HL-60/S4 treated with phorbol 12-myristate 13-acetate at 8.2 ng/mL for 4 days and 3 days (cell line): ENCODE data around the gene AIM2.
"Not testable (repeated sequence)": the region's sequence is repeated elsewhere in the genome, so short reads cannot be mapped to it uniquely, and the experiment has no call there.

Experiments
- in situ Hi-C: fragments of 300-500 bp; cut with MboI; formaldehyde crosslinking; loops from 2 replicates; pipeline ENCODE4 v1.15.0; 2022; ENCODE audit warnings: low sequenced_read_pairs

The AIM2 gene

DNA sequence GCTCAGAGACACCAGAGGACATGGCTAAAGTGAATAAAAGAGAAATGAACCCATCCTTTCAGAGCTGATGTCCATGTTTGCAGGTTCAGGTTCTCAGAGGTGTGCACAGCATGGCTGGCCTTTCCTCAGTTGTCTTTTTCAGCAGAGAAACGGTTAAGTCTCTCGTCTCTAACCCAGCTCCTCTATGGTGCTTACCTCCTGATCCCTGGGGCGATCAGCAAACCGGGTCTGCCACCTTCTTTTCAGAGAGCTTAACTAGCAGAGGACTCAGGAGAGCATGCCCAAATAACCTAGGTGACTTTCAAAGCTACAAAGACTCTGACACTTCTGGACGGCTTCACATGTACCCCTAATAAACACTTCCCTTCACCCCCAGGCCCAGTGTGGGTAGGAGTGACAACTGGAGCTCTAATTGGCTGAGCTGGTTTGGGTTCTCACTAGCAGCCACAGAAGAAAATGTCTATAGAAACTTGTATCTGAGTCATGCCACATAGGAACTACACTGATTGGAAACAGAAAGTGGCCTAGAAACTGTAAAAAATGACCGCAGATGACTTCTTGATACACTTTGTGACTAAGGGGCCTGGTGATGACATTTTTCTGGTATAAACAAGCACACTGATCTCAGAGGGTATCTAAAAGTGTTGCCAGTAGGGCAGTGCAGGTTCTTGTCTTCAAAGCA lies at the start of gene AIM2:
AIM2 (minus strand) TSS at position 329 of the 682 bp plus-strand sequence. CDS start 3,267 bp downstream, outside the sequence.
- in situ Hi-C loops: no loop called here

GRCh38 chr1:159123587-159123986 lies 47.0 kb upstream of the AIM2 start:
- in situ Hi-C loops: no loop called here

DNA sequence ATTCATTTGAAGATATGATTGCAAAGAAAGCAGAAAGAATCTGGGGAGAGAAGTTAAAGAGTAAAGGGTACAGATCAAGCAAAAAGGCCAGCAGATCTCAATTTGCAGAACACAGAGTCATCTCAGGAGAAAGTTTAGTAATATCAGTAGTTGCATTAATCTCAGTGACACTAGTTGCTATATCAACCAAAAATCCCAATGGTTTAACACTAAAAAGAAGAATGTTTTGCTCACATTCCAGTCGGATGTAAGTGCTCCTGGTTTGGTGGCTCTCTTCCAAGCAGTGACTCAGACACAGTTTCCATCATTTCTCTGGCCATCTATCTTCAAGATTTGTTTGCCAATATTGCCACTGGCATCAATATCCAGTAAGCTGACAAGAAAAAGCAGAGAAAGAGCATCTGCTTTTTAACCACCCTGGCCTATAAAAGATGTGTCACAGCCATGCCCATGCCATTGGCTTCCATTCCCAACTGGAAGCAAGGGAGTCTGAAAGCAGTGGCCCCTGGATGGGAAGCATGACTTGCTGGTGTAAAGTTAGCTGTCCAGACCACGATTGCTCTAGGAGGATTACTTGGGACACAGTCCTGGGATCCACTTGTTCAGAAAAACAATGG lies 45.5 kb upstream of the AIM2 start:
- in situ Hi-C loops: no loop called here

DNA sequence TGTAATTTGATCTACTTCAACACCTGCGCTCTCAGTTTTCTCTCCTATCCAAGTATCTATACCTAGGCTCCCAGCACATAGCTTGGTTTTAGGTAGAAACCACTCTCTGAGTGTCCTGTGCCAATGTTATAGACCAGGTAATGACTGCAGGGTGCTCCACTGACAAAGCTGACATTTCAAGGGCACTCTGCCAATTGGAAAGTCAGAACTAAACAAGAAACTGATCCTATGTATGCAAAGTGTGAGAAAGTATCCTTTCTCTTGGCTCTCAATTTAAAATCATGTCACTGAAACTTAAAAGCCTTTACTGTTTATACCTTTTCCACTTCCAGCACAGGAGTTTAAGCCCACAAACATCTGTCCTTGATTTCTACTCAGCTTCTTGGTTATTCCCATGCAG lies 45.0 kb upstream of the AIM2 start:
- in situ Hi-C loops: no loop called here

DNA sequence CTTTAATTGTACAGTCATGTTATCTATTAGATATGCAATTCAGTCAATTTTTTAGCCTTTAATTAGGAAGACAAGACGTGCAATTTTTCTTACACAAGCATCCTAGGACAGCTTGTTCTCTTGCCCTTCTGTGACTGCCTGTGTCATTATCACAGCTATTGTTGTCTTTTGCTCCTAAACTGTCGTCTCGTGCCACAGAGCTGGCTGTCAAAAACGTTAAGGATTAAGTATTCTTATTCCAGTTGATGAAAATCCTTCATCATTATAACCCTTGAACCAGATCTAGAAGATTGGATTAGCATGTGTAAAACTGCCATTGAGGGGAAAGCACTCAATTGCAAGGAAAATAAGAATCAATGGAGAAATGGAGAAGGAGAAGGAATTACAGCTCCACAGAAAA lies 43.8 kb upstream of the AIM2 start:
- in situ Hi-C loops: no loop called here

- in situ Hi-C loops: no loop called here
Observed at GRCh38 chr1:159113596-159114433, 37.2 kb upstream of the AIM2 start.

- in situ Hi-C loops: not testable (repeated sequence)
Observed at GRCh38 chr1:159103021-159103420, 26.5 kb upstream of the AIM2 start.

- in situ Hi-C loops: no loop called here
Observed at GRCh38 chr1:159100589-159100988, 24.0 kb upstream of the AIM2 start.

DNA sequence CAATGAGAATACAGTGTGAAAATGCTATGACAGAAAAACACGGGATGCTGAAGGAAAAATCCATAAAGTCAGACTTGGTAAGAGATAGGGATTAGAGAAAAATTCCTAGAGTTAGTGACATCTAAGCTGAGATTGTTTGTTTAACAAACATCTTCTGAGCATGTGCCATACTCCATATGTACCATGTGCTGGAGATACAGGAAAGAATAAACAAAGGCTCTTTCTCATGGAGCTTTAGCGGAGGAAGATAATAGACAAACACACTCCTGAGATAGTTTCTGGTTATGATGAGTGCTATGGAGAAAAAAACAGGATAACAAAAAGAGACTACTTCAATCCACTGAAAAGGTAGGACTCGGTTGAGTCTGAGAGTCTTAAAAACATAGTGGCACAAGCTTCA lies 22.0 kb upstream of the AIM2 start:
- in situ Hi-C loops: no loop called here

DNA sequence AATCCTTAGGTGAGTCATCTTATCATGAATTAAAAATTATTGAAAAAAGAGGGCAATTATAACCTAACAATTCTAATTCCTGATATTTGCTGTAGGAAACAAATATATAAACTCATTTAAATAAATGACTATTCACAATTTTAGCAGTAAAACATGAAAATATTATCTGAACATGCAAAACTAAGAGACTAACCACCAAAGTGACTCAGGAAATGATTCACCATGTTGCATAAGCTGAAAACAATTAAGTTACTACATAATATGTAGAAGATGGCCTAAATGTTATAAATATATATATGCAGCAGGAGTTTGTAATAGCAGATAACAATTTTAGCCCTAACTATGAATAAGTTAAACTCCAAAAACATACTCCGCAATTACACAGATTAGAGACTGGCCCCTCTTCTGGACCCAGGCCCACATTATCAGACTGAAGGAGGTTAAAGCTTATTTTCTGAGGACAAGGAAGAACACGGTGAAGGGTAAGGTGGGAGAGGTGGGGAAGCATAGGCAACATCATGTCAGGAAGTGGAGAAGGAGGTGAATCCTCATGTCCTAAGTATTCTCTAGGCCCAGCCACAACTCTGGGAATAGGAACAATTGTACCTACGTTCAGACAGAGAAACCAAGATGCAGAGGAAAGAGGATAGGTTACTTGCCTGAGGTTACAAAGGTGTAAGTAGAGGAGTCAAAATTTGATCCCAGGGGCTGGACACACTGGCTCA lies 15.6 kb upstream of the AIM2 start:
- in situ Hi-C loops: no loop called here

- in situ Hi-C loops: no loop called here
Observed at GRCh38 chr1:159091607-159092031, 15.1 kb upstream of the AIM2 start.

DNA sequence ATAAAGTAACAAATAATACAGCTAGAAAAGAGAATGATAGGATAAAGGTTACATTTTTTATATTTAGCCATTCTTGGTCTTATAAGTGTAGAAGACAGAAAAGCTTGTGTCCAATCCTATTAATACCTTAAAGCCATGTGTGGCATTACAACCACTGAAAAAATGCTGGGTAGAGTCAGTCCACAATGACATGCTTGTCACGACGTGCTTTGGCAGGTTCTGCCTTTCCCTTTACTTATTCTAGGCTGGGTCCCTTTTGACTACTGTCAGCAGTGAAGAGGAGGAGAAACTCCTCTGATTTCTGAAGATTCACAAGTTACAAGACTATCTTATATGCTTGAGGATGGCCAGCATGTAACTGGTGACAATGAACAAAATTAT lies 14.6 kb upstream of the AIM2 start:
- in situ Hi-C loops: no loop called here

DNA sequence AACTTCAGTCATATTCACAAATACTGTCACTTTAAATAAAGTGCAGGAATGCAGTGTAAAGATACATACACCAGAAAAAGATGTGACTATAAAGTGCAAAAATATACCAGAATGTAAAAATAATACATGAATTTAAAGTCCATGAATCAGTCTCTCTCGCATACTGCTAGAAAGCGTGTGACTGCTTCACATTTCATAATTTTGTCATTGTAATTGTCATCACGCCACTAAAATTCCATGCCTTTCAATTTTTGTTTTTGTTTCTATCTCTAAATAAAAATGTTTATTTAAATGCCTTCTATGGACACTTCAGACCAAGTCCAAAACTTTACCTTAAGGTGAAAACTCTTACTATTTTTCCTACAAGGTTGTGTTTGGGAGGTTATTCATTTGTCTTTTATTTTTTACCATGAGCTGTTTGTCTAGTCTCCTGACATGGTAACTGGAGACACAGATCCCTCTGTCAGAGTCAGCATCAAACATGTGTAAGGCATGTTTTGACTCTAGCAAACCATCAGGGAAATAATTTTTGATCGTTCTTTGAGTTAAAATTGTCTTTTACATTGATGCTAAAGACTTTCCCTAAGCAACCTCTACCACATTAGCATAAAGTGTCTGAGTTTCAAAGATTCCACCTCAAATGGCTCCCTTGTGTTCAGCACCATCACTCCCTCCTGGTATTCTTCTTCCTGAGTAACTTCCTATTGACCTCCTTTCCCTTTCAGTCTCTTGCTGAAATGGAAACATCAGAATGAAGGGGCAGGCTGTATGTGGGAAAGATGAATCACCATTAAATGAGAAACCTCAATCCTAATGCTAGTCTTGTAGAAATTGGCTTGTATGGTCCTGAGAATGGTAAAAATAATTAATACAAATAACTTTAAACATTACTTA lies 14.0 kb upstream of the AIM2 start:
- in situ Hi-C loops: no loop called here

DNA sequence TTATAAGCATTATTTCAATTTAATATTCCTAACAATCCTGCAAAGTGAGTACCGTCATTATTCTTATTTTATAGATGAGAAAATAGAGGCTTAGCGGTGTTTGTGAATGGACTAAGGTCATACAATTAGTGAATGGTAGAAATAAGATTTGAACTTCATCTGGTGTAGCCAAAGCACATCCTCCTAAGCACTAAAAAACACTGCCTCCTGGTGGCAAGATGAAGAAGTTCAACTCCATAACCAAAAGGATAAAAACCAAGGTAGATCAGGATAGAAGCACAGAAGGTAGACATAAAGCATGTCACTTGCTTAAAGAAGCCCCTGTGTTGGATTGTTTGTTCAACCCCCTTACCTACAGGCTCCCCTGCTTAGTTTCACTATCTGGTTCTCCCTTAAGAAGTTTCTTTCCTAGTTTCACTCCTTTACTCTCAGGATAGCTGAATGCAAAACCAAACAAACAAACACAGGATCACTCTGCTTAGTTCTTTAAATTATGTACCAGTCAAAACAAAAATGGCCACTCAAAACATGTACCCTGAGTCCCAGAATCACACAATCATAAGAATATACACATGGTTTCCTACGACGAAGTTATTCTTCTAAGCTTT lies 12.7 kb upstream of the AIM2 start:
- in situ Hi-C loops: no loop called here

- in situ Hi-C loops: no loop called here
Observed at GRCh38 chr1:159088546-159089183, 12.1 kb upstream of the AIM2 start.

- in situ Hi-C loops: no loop called here
Observed at GRCh38 chr1:159088050-159088449, 11.5 kb upstream of the AIM2 start.

DNA sequence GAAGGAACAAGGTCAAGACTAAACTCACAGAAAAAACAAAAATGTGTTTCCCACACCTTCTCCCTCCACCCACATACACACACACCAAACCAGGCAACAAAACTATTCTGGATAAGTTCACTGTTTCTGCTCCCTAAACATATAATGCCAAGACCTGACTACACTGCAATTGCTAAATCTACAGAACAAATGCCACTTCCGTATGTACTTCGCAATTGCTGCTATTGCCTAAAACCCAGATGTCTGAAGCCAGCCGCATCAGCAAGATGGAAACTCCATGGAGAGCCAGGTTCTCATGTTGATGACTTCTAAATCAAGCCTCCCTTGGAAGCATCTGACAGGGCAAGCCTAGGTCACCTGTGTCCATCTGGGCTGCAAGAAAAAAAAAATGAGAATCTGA lies 8.3 kb upstream of the AIM2 start:
- in situ Hi-C loops: no loop called here

GRCh38 chr1:159084152-159084551 lies 7.6 kb upstream of the AIM2 start:
- in situ Hi-C loops: no loop called here

- in situ Hi-C loops: no loop called here
Observed at GRCh38 chr1:159083013-159083412, 6.4 kb upstream of the AIM2 start.
